CD4-positive, alpha-beta T cell treated with Interferon alpha-2 for 1 hour (primary cell): Measurements from ENCODE around the gene CNKSR2.
"Not testable (repeated sequence)": the region's sequence is repeated elsewhere in the genome, so short reads cannot be mapped to it uniquely, and the experiment has no call there.

Experiments
- DNase-seq, 2 donors: peaks; one replicate each; pipeline ENCODE4 v3.0.0-alpha.2; 2020 to 2022

CNKSR2 gene

GRCh38 chrX:21440911-21441310 is 66.7 kb downstream of the CNKSR2 start:
- DNase-seq: no peak

- no peak for DNase-seq
Measured at GRCh38 chrX:21457718-21458117, 83.5 kb downstream of the CNKSR2 start.

GRCh38 chrX:21469071-21469470 is 94.9 kb downstream of the CNKSR2 start:
- no peak for DNase-seq

- DNase-seq: no peak
Measured at GRCh38 chrX:21476909-21477308, 102.7 kb downstream of the CNKSR2 start.

GRCh38 chrX:21479695-21480270 is 105.6 kb downstream of the CNKSR2 start:
- peak; percentile 1 to 56 for DNase-seq

- DNase-seq: no peak
Measured at GRCh38 chrX:21481761-21482160, 107.5 kb downstream of the CNKSR2 start.

- not testable (repeated sequence) for DNase-seq
Measured at GRCh38 chrX:21484051-21484450, 109.8 kb downstream of the CNKSR2 start.

- DNase-seq: no peak
Measured at GRCh38 chrX:21487832-21488231, 113.6 kb downstream of the CNKSR2 start.

- DNase-seq: no peak
Measured at GRCh38 chrX:21490341-21490740, 116.1 kb downstream of the CNKSR2 start.

- no peak for DNase-seq
Measured at GRCh38 chrX:21493226-21493830, 119.1 kb downstream of the CNKSR2 start.

GRCh38 chrX:21503593-21503992 is 129.4 kb downstream of the CNKSR2 start:
- no peak for DNase-seq

- DNase-seq: no peak
Measured at GRCh38 chrX:21509912-21510311, 135.7 kb downstream of the CNKSR2 start.

GRCh38 chrX:21524008-21524407 is 149.8 kb downstream of the CNKSR2 start:
- no peak for DNase-seq

- DNase-seq: no peak
Measured at GRCh38 chrX:21528076-21528475, 153.9 kb downstream of the CNKSR2 start.

GRCh38 chrX:21529771-21530170 is 155.6 kb downstream of the CNKSR2 start:
- DNase-seq: no peak

GRCh38 chrX:21544642-21545041 is 170.4 kb downstream of the CNKSR2 start:
- DNase-seq: not testable (repeated sequence)

- DNase-seq: no peak
Measured at GRCh38 chrX:21559417-21559816, 185.2 kb downstream of the CNKSR2 start.

- no peak for DNase-seq
Measured at GRCh38 chrX:21565025-21565424, 190.8 kb downstream of the CNKSR2 start.

- DNase-seq: no peak
Measured at GRCh38 chrX:21574793-21575192, 200.6 kb downstream of the CNKSR2 start.

GRCh38 chrX:21581479-21581878 is 207.3 kb downstream of the CNKSR2 start:
- DNase-seq: no peak

GRCh38 chrX:21586001-21586400 is 211.8 kb downstream of the CNKSR2 start:
- DNase-seq: no peak

GRCh38 chrX:21590012-21590776 is 216.0 kb downstream of the CNKSR2 start:
- DNase-seq: peak in 1 of 2 donors; percentile 9

- no peak for DNase-seq
Measured at GRCh38 chrX:21606002-21606401, 231.8 kb downstream of the CNKSR2 start.

- DNase-seq: no peak
Measured at GRCh38 chrX:21610168-21610567, 235.9 kb downstream of the CNKSR2 start.
